ENCODE measurements around the gene CRMP1.
"Not testable (repeated sequence)": the region's sequence is repeated elsewhere in the genome, so short reads cannot be mapped to it uniquely, and the experiment has no call there.

The CRMP1 gene

GRCh38 chr4:5825321-5826041 lies 67.4 kb downstream of the CRMP1 start:
- DNase-seq (ENCODE audit: low read depth in 2 of 3, low spot score in 2 of 3) = no peak

- no peak for DNase-seq (ENCODE audit: low read depth in 2 of 3, low spot score in 2 of 3)
Measured at GRCh38 chr4:5824635-5825034, 68.3 kb downstream of the CRMP1 start.

GRCh38 chr4:5824227-5824626 lies 68.7 kb downstream of the CRMP1 start:
- DNase-seq (ENCODE audit: low read depth in 2 of 3, low spot score in 2 of 3) = no peak

GRCh38 chr4:5823542-5824211 lies 69.2 kb downstream of the CRMP1 start:
- no peak for DNase-seq (ENCODE audit: low read depth in 2 of 3, low spot score in 2 of 3)

GRCh38 chr4:5822619-5823018 lies 70.3 kb downstream of the CRMP1 start:
- no peak for DNase-seq (ENCODE audit: low read depth in 2 of 3, low spot score in 2 of 3)

- DNase-seq (ENCODE audit: low read depth in 2 of 3, low spot score in 2 of 3) = peak in 1 of 3 experiments; percentile 6
Measured at GRCh38 chr4:5821665-5822358, 71.1 kb downstream of the CRMP1 start.

GRCh38 chr4:5816851-5817375 lies 76.0 kb downstream of the CRMP1 start:
- no peak for DNase-seq (ENCODE audit: low read depth in 2 of 3, low spot score in 2 of 3)

GRCh38 chr4:5816101-5816500 lies 76.8 kb downstream of the CRMP1 start:
- no peak for DNase-seq (ENCODE audit: low read depth in 2 of 3, low spot score in 2 of 3)

- no peak for DNase-seq (ENCODE audit: low read depth in 2 of 3, low spot score in 2 of 3)
Measured at GRCh38 chr4:5815641-5816040, 77.2 kb downstream of the CRMP1 start.

- DNase-seq (ENCODE audit: low read depth in 2 of 3, low spot score in 2 of 3) = no peak
Measured at GRCh38 chr4:5814421-5814820, 78.5 kb downstream of the CRMP1 start.

- no peak for DNase-seq (ENCODE audit: low read depth in 2 of 3, low spot score in 2 of 3)
Measured at GRCh38 chr4:5813882-5814255, 79.0 kb downstream of the CRMP1 start.

- DNase-seq (ENCODE audit: low read depth in 2 of 3, low spot score in 2 of 3) = no peak
Measured at GRCh38 chr4:5812506-5813229, 80.2 kb downstream of the CRMP1 start.

- not testable (repeated sequence) for DNase-seq (ENCODE audit: low read depth in 2 of 3, low spot score in 2 of 3)
Measured at GRCh38 chr4:5812057-5812456, 80.8 kb downstream of the CRMP1 start.

GRCh38 chr4:5810770-5811430 lies 82.0 kb downstream of the CRMP1 start:
- DNase-seq (ENCODE audit: low read depth in 2 of 3, low spot score in 2 of 3) = no peak

- no peak for DNase-seq (ENCODE audit: low read depth in 2 of 3, low spot score in 2 of 3)
Measured at GRCh38 chr4:5810151-5810550, 82.7 kb downstream of the CRMP1 start.

GRCh38 chr4:5809216-5809776 lies 83.6 kb downstream of the CRMP1 start:
- no peak for DNase-seq (ENCODE audit: low read depth in 2 of 3, low spot score in 2 of 3)

GRCh38 chr4:5808081-5808741 lies 84.7 kb downstream of the CRMP1 start:
- DNase-seq (ENCODE audit: low read depth in 2 of 3, low spot score in 2 of 3) = no peak

GRCh38 chr4:5805270-5805669 lies 87.6 kb downstream of the CRMP1 start:
- no peak for DNase-seq (ENCODE audit: low read depth in 2 of 3, low spot score in 2 of 3)

GRCh38 chr4:5804656-5805055 lies 88.2 kb downstream of the CRMP1 start:
- DNase-seq (ENCODE audit: low read depth in 2 of 3, low spot score in 2 of 3) = no peak

GRCh38 chr4:5802565-5802964 lies 90.3 kb downstream of the CRMP1 start:
- DNase-seq (ENCODE audit: low read depth in 2 of 3, low spot score in 2 of 3) = no peak
